ENCODE data around the gene PCNX3. TPM values are rescaled to one million over a fixed set of nuclear protein-coding genes. Genes with fewer than 3 reads are reported as not detected.

PCNX3 gene
- total and polyA plus RNA-seq, 12 donors = 9.0 to 45.0 (median 33.4) TPM

DNA sequence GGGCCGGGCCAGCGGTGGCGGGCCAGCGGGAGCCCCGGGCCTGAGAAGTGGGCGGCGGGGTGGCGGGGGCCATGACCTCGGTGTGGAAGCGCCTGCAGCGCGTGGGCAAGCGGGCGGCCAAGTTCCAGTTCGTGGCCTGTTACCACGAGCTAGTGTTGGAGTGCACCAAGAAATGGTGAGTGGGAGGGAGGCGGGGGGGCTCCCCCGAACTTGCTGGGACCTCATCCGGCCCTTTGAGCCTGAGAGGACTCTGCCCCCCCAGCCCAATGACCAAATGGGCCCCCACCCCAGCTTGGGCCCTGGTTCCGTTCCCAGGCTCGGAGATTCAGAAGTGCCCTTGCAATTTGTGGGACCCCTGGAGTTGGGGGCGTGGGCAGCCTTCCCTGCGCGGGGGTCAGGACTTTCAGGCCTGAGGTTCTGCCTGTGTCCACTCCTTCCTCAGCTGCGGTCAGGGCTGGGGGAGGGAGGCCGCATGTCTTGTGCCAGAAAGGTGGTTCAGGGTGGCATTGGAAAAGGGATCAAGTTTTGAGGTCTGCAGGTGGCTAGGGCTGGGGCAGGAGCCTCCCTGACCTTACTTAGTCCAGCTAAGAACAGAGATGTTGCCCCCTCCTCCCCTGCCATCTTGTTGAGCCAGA, 39.2 kb upstream of the PCNX3 start:
- WGBS, 4 donors = 13 to 26% (median 14%) methylated on average over 10 to 26 of the region's 26 CpGs
- peaks cover 32 to 51% of the 10 kb centered on the region in 2 donors for H3K4me1 ChIP-seq (replicated peaks in 1 of 2)
- H3K4me3 ChIP-seq = peak overlapping the region; percentile 16 to 63 (median 24)
- DNase-seq = peak in 3 of 7 donors; percentile 44 to 72 (median 48)
- H3K27me3 ChIP-seq = no peaks in the 10 kb centered on the region
- H3K36me3 ChIP-seq (replicated peaks in 1 of 2) = peaks cover 0 to 23% of the 10 kb centered on the region in 2 donors
- no peaks in the 10 kb centered on the region for H3K9me3 ChIP-seq (replicated peaks in 1 of 3)
- no peak for TF ChIP-seq POLR2A (IDR thresholded peaks at IDR 0.05)
- TF ChIP-seq, protein P1, sequence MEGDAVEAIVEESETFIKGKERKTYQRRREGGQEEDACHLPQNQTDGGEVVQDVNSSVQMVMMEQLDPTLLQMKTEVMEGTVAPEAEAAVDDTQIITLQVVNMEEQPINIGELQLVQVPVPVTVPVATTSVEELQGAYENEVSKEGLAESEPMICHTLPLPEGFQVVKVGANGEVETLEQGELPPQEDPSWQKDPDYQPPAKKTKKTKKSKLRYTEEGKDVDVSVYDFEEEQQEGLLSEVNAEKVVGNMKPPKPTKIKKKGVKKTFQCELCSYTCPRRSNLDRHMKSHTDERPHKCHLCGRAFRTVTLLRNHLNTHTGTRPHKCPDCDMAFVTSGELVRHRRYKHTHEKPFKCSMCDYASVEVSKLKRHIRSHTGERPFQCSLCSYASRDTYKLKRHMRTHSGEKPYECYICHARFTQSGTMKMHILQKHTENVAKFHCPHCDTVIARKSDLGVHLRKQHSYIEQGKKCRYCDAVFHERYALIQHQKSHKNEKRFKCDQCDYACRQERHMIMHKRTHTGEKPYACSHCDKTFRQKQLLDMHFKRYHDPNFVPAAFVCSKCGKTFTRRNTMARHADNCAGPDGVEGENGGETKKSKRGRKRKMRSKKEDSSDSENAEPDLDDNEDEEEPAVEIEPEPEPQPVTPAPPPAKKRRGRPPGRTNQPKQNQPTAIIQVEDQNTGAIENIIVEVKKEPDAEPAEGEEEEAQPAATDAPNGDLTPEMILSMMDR (IDR thresholded peaks at IDR 0.05) = no peak
- intact Hi-C loops (cut with DNase I) = no loop called here
- H3K27ac ChIP-seq = peak overlapping the region; percentile 11 to 96 (median 79)

DNA sequence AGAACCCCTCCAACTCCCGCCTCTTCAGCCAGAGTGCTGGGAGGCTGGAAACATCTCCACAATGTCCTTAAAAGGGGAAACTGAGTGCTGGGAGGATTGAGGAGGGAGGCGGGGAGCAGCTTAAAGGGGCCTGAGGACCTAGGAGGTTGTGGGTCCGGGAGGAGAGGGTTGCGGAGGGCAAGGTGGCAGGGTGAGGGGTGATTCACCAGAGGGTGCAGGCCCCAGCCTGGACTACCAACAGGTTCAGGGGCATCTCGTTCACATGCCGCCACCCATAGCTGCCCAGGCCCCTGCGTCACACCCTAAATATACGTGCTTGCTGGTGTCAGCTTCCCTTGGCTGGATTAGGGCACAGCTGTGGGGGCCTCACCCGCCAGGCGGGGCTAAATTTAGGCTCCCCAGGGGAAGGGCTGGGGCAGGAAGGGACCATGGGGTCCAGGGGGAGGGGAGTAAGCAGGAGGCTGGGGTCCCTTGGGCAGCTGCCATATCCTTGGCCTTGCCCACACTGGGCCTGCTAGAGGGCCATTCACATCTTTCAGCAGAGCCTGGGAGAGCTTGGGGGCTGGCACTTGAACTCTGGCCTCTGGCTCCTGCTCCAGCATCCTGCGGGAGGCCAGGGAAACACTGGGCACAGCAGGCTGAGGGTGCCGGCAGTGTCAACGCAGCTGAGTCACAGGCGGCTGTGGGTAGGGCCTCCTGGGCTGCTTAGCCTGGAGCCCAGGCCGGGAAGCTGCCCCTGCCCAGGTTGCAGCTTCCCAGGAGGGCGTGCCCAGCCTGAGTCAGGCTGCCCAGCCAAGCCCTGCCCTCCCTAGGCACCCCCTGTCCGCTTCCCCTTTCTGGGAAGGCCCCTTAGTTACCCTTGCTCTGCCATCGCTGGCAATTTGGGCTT, 38.5 kb upstream of the PCNX3 start:
- Histone ChIP-seq H3K4me1 (replicated peaks in 1 of 2) (peaks cover 25 to 43% of the 10 kb centered on the region in 2 donors), H3K27ac (peak overlapping the region; percentile 11 to 96 (median 79)), H3K4me3 (peak overlapping the region in 2 of 4 donors; percentile 29 to 63), H3K36me3 (replicated peaks in 1 of 2) (peaks cover 0 to 30% of the 10 kb centered on the region in 2 donors), H3K27me3 (no peaks in the 10 kb centered on the region), H3K9me3 (replicated peaks in 1 of 3) (no peaks in the 10 kb centered on the region)
- WGBS, 4 donors = 44 to 51% (median 45%) methylated on average over 10 to 18 of the region's 18 CpGs
- intact Hi-C loops (cut with DNase I) = no loop called here
- peak in 6 of 7 donors; percentile 72 to 81 (median 79) for DNase-seq
- TF ChIP-seq, protein P1 (IDR thresholded peaks at IDR 0.05) = no peak
- no peak for TF ChIP-seq POLR2A (IDR thresholded peaks at IDR 0.05)

DNA sequence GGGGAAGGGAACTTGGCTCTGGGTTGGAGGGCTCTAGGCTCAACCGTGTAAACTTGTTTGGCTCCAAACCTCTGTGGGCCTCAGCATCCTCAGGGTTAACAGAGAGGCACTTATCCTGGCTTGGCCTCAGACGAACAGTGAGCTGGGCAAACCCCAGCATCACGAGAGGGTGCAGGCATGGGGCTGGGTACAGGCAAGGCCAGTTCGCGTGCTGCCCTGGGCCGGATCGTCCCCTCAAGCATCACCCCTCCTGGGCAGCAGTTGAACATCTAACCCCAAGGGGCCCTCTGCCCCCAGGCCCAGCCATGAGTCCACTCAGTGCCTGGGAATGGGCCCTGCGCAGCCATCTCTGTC, 37.8 kb upstream of the PCNX3 start:
- H3K4me1 ChIP-seq (replicated peaks in 1 of 2) = peaks cover 24 to 41% of the 10 kb centered on the region in 2 donors
- peak overlapping the region in 3 of 5 donors; percentile 71 to 96 (median 94) for H3K27ac ChIP-seq
- WGBS, 4 donors = 53 to 76% (median 59%) methylated on average over 4 to 8 of the region's 8 CpGs
- intact Hi-C loops (cut with DNase I) = no loop called here
- H3K27me3 ChIP-seq = no peaks in the 10 kb centered on the region
- H3K36me3 ChIP-seq (replicated peaks in 1 of 2) = peaks cover 0 to 30% of the 10 kb centered on the region in 2 donors
- no peaks in the 10 kb centered on the region for H3K9me3 ChIP-seq (replicated peaks in 1 of 3)
- H3K4me3 ChIP-seq = peak overlapping the region in 1 of 4 donors; percentile 63
- DNase-seq = no peak
- TF ChIP-seq, protein P1 (IDR thresholded peaks at IDR 0.05) = no peak
- no peak for TF ChIP-seq POLR2A (IDR thresholded peaks at IDR 0.05)

DNA sequence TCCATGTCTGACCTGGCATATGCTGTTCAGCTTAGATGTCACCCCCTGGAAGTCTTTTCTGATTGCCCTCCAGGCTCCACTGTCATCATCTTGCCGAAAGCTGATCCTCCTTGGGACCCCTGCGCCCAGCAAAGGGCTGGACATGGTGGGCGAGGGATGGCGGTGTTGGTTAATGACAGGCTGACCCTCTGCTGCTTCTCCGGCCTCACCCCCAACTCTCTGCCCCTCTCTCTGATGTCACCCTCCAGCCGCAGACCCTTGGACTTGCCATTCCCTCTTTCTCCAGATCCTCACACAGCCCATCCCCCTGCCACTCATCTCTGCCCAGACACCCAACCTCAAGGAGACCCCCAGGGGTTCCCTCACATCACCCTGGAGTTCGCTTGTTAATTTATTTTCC, 37.4 kb upstream of the PCNX3 start:
- TF ChIP-seq, protein P1 (IDR thresholded peaks at IDR 0.05) = no peak
- no peak for TF ChIP-seq POLR2A (IDR thresholded peaks at IDR 0.05)
- Histone ChIP-seq H3K27me3 (no peaks in the 10 kb centered on the region), H3K36me3 (replicated peaks in 1 of 2) (peaks cover 0 to 30% of the 10 kb centered on the region in 2 donors), H3K9me3 (replicated peaks in 1 of 3) (no peaks in the 10 kb centered on the region), H3K27ac (peak overlapping the region in 2 of 5 donors; percentile 94 to 96), H3K4me3 (no peak overlapping the region), H3K4me1 (replicated peaks in 1 of 2) (peaks cover 20 to 39% of the 10 kb centered on the region in 2 donors)
- DNase-seq = no peak
- intact Hi-C loops (cut with DNase I) = no loop called here
- WGBS, 4 donors = 83 to 91% (median 90%) methylated on average over 7 of the region's 7 CpGs
